ENCODE measurements around the gene HLA-DPB1.

The HLA-DPB1 gene

DNA sequence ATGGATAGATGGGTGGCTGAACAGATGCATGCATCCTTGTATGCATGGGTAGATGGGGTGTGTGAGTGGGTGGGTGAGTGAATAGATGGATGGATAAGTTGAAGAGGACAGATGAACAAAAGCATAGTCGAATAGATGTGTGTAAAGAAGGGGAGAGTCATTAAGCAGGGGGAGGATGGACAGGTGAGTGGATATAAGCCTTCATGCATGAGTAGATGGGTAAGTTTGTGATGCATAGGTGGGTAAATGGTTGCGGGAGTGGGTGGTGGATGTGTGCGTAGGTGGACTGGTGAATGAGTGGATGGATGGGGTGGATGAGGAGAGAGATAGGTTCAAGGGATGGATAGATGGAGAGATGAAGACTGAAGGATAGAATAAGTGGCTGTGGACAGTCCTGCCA lies 29.6 kb downstream of the HLA-DPB1 start:
- DNase-seq = no peak

DNA sequence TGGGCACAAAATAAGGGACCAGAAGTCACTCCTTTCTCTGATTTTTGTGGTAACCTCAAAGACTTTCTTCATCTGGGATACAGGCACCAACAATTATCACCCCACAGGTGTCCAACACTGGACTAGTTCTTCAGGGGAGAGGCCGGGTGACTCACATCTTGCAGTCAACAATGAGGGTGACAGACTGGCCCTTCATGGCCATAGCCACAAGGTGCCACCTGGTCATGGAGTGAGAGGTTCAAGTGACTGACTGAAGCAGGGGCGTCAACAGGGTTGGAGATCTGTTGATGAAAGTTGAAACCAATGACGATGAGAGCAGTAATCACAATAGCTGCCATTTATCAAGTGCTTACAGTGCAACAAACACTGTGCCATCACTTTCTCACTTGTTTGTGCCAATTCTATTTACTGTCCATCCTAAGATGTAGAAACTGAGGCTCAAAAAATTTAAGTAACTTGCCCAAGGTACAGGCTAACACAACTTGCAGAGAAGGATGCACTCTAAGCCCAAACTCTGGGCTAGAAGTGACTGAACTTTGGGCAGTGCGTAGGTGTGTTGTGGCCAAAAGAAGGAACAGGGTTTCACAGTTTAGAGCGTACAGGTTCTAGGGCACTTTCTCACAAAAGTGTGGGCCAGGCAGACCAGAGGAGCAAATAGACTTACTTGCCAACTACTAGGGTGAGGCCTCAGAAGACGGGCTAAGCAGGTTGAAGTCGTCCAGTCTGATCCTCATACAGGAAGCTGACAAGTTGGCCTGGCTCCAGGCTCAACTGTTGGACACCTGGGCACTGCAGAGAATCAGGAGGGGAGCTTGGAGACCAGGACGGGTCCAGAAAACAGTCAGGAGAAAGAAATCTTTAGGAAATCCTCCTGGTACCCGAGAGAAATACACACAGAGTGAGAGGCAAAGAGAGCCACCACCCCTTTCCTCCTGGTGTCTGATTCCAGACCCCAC lies 30.4 kb downstream of the HLA-DPB1 start:
- no peak for DNase-seq

DNA sequence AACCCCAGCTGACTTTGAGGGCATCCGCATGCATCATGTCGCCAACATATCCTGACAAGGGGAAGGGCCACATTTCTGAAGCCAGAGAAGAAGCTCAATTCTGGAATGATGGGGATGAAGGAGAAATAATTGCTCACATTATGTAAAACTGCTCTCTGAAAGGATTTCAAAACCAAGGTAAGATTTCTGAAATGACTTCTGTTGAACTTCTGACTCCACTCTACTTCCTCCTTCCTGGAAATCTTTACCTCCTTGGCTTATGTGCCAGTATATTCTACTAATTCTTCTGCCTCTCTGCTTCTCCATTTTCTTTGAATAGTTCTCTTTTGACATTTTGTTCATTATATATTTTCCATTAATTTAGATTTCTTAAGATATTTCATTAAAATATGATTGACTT lies 31.9 kb downstream of the HLA-DPB1 start:
- DNase-seq = no peak

DNA sequence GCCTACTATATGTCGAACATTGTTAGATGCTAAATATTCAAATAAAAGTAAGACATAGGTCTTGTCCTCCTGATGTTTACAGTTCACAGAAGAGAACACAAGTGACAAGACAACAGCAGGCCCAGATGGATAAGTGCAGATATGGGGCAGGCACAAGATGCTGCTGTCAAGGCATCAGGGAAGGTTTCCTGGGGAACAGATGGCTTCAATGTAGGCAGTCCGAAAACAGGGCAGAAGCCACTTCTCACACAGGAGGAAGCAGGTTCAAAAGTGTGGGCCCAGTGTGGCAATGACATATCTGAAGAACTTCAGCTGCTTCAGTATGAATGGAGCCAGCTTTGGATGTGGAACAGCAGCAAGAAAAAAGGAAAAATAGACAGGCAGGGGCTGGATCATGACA lies 32.5 kb downstream of the HLA-DPB1 start:
- no peak for DNase-seq

DNA sequence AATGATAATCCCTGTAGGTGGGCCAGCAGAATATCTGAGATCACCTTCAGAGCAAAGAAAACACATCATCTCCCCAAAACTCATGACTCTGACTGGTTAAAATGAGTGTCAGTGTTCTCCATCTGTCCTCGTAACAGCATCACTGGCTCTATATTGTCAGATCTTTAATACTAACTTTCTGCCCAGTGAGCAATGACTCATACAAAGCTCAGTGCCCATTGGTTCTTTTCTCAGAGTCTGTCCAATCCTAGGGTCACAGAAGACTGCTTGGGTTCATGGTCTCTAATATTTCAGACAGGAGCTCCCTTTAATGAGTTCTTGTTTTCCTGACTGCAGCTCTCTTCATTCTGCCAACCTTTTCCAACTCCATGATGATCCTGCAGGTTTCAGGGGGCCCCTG lies 36.4 kb downstream of the HLA-DPB1 start:
- no peak for DNase-seq

DNA sequence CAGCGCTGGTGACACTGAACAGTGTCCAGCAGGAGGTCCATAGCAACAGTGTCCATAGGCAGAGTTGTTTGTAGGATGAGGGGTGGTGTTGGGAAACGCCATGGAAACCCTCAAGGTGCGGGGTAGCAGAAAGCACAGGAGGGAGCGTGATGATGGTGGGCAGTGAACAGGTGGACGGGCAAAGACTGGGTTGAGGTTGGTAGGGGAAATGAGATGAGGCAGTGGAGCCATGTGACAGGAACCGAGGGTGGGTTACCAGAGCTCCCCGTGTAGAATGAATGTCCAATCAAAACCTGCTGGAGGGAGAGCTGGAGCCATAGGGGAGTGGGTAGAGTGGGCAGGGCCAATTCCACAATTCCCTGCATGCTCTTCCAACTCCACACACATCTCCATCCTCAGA lies 38.0 kb downstream of the HLA-DPB1 start:
- no peak for DNase-seq

DNA sequence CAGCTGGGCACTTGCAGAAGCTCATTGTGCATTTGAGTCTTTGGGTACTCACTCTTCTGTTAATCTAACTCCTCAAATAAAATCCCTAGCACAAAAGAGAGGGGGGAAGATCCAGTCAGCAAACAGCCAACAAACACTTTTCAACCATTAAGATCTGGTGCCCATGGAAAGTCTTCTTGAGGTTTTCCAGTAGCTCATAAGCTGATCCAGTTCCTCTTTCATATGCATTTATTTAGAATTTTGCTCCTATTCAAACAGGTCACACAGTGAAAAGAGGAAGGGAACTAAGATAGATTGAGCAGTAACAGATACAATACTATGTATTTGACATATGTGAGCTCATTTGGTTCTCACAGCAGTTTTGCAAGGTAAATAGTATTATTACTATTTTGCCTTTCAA lies 38.6 kb downstream of the HLA-DPB1 start:
- DNase-seq = no peak

DNA sequence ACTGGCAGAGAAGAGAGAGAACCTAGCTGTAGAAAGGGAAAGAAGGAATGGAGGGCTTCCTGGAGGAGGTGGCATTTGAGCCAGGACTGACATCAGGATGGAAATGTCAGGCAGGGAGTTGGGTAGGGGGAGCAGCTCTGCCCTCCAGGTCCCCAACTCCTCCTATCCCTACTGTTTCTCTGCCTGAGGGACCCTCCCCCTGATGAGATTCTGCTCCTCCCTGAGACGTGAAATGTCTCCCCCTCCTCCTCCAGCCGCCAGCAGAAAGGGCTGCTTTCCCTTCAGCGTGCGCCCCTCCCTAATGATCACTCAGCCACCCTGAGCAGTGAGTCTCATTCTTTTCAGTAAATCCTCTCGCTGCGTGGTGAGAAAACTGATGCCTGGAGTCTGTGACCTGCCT lies 40.6 kb downstream of the HLA-DPB1 start:
- DNase-seq = no peak

DNA sequence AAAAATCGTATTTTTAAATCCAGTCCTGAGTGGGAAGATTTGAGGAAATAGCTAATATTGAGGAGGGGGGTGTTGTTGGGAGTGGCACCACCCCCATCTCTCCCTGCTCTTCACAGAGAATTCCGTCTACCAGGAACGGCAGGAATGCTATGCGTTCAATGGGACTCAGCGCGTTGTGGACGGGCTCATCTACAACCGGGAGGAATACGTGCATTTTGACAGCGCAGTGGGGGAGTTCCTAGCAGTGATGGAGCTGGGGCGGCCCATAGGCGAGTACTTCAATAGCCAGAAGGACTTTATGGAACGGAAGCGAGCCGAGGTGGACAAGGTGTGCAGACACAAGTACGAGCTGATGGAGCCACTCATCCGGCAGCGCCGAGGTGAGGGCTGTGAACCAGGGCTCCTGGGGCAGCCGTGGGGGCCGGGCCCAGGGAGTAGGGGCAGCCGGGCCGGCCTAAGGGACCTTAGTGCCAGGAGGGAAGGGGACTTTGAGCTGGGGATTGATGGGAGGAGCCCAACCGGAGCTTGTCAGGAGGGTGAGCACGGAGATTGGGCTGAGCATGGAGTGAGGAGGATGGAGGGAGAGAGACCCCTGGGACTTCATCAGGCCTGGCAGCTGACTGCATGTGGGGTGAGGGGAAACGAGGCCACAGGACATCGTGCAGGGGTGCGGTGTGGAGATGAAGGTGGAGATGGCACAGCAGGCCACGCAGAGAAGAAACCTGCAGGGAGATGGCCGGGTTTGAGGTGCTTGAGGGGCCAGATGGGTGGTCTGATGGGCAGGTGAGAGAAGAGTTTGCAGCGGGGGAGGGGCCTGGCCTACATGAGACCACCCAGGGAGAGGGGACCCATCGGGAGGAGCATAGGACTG lies 41.3 kb downstream of the HLA-DPB1 start:
- DNase-seq = no peak

DNA sequence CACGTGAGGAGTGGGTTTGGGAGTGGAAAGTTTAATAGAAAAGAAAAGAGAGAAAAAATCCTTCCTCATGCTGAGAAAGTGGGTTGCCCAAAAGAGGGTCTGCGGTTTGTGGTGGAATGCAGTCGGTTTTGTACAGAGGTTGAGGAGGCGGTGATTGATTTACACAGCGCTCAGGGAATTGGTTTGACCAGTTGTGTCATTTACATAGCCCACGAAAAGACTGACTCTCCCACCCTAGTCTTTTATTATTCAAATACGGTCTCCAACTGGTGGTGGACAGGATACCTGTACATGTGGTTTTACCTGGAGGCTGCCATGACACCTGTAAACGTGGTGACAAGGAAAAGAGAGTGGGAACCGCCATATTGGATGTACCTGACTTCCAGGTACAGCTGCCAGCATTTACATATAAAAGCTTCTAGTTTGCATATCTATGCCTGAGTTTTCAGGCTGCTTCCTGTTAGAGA lies 42.1 kb downstream of the HLA-DPB1 start:
- no peak for DNase-seq

DNA sequence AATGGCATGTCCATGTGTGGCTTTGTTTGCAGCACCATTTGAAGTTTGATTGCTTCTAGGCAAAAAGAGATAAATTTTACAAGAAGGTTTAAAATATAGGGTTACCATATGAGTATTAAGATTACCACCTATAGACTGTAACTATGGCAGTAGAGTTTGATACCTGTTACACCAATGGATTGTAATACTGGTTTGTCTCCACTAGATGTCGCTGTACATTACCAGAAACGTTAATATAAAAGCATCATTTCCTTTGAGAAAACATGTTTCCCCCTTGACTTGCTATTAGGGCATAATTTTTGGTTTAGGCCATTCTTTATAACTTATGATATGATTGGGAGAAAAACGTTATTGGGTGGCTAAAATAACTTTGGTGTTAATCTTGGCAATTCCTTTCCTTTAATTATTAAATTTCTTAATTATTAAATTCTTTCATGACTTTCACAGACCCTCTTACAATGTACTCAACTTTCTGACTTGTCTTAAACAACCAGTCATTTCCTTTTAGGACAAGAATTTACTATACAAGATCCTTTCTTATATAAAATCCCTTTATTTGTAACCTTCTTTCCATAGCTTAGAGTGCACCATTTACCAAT lies 42.8 kb downstream of the HLA-DPB1 start:
- DNase-seq = no peak

DNA sequence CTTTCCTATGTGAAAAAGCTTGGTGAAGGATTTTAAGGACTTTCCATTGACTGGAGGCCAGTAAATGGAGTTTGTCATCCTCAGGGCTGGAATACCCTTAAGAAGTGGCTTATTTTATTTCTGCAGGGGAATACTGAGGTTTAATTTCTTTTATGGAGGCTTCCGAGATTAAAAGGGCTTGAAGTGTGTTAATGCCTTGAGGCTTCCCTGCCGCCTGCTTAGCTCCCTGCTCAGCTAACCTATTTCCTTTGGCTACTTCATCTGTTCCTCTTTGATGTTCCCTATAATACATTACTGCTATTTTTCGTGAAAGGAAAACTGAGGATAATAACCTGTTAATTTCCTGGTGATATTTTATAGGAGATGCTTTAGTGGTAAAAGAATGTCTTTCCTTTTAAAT lies 44.2 kb downstream of the HLA-DPB1 start:
- no peak for DNase-seq

DNA sequence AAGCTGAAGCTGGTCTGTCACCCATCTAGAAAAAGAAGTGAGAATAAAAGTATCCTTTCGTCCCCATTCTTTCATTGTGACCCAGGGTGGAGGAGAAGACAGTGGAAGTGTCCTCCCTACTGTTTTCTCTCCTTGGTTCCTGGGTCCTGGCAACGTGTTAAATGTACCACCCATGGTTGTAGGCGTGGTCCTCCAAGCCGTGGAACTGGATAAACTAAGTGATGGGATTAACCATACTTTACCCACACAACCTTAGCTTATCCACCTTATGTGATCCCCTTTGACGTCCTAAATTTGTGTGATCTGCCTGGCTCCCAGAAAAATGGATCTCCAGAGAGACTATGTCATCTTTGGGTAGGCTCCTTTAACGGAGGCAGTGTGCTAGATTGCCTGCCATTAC lies 47.4 kb downstream of the HLA-DPB1 start:
- no peak for DNase-seq

DNA sequence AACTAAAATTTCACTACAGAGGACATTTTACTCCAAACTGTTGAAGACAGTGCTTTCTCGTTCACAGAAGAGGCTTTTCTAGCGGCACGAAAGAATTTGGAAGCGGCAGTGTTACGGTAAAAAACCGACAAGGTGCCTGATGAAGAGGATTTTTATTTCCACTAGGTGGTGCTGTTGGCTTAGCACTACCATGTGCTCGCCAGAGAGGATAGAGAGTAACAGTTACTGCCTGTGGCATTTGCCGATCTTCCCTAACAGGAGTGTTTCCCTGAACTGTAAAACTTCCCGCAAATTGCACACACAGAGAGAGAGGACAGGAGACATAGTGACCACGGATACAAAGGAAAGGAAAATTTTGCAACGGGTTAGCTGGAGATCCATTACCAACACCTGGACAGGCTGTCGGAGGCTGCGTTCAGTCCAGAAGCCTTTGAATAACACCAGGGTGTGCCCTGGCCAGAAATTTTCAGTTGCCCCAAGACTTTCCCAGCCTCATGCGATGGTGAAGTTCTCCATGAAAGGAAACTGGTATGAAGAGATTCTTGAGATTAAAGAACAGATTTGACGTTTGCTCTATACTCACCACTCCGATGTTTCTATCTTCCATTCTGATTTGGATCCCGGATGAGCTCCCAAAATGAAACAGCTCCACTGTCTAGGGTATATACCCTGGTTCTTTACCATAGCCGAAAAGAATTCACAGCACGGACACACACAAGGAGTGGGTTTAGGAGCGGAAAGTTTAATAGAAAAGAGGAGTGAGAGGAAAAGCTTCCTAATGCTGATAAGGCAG lies 48.1 kb downstream of the HLA-DPB1 start:
- no peak for DNase-seq

DNA sequence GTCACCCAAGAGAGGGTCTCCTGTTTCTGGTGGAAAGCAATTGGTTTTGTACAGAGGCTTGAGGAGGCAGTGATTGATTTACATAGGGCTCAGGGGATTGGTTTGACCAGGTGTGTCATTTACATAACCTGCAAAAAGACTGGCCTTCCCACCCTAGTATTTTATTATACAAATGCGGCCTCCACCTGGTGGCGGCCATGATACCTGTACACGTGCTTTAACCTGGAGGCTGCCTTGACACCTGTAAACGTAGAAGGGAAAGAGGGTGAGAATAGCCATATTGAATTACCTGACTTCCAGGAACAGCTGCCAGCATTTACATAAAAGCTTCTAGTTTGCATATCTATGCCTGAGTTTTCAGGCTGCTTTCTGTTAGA lies 48.7 kb downstream of the HLA-DPB1 start:
- DNase-seq = no peak

DNA sequence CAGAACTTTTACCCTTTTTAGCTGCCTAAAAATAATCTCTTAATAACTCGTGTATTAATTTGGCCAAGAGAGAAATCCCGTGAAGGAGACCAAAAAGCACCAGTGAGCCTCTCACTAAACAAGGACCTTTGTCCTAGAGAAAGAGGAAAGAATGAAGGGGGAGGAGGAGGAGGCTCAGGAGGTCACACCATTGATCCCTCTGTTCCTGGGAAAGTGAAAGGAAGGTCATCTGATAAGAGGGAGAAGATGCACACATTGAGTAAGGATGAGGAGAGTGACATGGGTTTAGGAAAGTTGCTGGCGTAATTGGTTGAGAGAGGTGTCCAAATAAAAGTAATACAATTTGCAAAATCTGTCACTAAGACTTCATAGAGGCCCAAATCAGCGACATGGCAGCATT lies 49.2 kb downstream of the HLA-DPB1 start:
- DNase-seq = no peak

DNA sequence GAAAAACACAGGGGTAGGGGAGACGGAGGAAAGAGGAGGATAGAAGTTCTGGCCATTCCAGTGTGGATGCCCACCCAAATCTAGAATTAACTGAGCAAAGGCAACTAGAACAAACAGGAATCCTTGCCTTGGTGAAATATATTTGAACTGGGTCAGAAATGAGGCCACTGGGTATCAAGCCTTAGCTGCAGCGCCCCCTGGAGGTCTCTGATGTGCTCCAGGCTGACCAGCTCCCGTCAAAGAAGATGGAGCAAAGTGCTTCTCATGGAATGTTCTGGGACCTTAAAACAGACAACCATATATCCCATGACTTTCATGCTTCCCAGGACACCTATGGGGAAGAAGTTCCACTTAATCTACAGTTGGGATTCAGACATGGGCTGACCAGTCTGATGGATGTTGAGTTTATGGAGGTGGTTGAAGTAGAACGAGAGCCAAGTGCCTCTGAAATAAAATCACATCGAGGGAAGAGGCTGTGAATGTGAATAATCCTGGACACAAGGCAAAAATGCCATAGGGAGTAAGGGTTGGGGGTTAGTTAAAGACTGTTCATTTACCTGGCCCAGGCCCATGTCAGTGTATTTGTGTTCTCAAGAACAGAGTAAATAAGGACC lies 50.4 kb downstream of the HLA-DPB1 start:
- peak; percentile 58 for DNase-seq

DNA sequence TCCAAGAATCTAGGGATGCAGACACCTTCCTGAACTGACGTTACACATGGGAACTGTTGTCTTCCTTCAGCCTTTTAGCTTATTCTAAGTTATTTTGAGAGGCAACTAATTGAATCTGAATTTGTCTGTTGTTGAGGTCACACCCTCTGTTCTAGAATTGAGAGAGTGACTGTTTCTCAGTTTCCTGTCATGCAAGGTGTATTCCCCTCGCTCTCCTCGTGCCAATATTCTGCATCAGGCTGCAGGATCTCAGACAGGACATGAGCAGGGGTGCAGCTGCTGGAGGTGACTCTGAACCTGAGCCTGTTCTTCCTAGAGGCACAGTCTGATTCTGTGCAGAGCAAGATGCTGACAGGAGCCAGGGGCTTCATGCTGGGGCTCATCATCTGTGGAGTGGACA lies 52.5 kb downstream of the HLA-DPB1 start:
- no peak for DNase-seq

DNA sequence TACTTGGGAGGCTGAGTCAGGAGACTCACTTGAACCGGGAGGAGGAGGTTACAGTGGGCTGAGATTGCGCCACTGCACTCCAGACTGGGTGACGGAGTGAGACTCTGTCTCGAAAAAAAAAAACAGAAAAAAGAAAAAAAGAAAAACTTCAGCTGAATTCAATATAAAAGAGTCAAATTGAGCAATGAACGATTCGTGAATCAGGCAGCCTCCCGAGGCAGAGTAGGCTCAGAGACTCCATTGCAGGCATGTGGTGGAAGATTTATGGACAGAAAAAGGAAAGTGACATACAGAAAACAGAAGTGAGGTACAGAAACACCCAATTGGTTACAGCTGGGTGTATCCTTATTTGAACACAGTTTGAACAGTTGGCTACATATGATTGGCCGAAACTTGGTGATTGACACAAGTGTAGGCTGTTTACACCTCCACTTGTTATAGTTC lies 56.3 kb downstream of the HLA-DPB1 start:
- DNase-seq = no peak

DNA sequence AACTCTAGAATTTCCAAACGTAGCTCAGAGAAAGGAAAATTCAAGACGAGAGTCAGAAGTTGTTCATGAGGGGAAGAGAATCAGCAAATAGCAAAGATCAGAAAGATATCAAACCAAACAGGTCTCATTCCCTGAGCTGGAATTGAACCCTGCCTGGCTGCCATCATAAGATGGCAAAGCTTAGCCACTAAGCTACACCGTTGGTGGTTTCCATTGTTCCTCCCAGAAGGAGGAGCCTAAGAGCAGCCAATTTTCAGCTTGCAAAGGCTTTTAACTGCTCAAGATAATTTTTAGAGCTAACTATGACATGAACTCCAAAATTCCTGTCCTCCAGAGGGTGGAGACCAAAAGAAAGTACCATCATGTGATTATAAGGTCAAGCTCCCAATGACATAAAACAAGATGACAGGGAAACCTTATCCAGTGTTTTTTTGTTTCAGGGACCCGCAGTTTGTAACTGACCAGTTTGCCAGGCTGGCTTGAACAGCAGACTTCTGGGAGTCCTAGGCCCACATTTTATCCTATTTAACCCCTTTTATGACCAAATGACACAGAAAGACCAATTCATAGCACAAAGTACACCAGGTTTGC lies 60.6 kb downstream of the HLA-DPB1 start:
- no peak for DNase-seq
